ENCODE data around the gene CDH5. TPM values are rescaled to one million over a fixed set of nuclear protein-coding genes. Genes with fewer than 3 reads are reported as not detected.
"Not testable (repeated sequence)": the region's sequence is repeated elsewhere in the genome, so short reads cannot be mapped to it uniquely, and the experiment has no call there.

CDH5 gene
- total and polyA plus RNA-seq, 4 donors, result 5.5 to 21.9 (median 17.5) TPM

DNA sequence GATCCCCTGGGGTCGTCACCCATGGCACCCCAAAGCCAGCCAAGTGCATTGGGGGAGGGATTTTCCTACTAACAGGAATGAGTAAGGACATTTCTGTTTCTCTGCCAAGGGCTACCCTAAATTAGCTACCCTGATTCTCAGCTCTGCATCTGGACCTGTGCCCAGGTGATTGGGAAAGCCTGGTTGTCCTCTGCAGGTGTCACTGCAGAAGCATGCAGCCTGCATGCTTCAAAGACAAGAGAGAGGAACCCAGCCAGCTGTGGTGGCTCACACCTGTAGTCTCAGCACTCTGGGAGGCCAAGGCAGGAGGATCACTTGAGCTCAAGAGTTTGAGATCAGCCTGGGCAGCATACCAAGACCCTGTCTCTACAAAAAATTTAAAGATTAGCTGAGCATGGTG is 80.2 kb downstream of the CDH5 start:
- TF ChIP-seq HNF4A (conservative IDR thresholded peaks at IDR 0.05) (no peak), TAF1 (conservative IDR thresholded peaks at IDR 0.05) (no peak)
- TF ChIP-seq, protein P1, sequence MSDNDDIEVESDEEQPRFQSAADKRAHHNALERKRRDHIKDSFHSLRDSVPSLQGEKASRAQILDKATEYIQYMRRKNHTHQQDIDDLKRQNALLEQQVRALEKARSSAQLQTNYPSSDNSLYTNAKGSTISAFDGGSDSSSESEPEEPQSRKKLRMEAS (IDR thresholded peaks at IDR 0.05), result no peak
- Histone ChIP-seq H3K4me1 (ENCODE audit: control insufficient read depth in 4 of 4, insufficient read depth in 4 of 4, low read length in 3 of 4) (peaks cover 0 to 4% (median 0%) of the 10 kb centered on the region in 4 donors), H3K27me3 (ENCODE audit: control insufficient read depth in 4 of 4, insufficient read depth in 4 of 4, low read length in 3 of 4) (no peaks in the 10 kb centered on the region), H3K27ac (ENCODE audit: low read depth in 1 of 2, low read length in 2 of 2) (no peak overlapping the region), H3K4me3 (ENCODE audit: low read depth in 1 of 3, low read length in 3 of 3) (no peak overlapping the region), H3K9me3 (ENCODE audit: control insufficient read depth in 4 of 4, low read length in 3 of 4) (no peaks in the 10 kb centered on the region), H3K36me3 (ENCODE audit: control insufficient read depth in 4 of 4, insufficient read depth in 3 of 4, low read depth in 1 of 4, low read length in 3 of 4) (no peaks in the 10 kb centered on the region), H3K9ac (ENCODE audit: low read depth in 1 of 2, low read length in 2 of 2) (no peak overlapping the region)
- 88% methylated on average over 1 of the region's 1 CpG for whole genome bisulfite sequencing
- peak; percentile 34 for DNase-seq (ENCODE audit: low spot score)

DNA sequence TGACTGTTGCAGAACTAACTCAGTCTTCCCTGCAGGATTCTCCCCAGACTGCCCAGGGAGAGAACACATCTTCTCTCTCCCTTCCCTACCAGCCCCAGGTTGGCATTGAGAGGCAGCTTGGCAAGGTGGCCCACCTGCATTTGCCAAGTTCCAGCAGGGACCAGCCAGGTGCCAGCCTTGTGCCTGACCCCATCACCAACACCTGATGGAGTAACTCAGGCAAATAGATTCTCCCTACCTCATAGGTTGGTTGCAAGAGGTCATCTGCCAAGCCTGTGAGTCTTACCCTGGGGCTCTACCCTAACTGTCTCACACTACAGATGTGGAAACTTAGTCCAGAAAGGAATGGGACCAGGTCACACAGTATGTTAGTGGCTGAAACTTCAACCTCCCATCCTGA is 81.0 kb downstream of the CDH5 start:
- H3K9me3 ChIP-seq (ENCODE audit: control insufficient read depth in 4 of 4, low read length in 3 of 4), result no peaks in the 10 kb centered on the region
- H3K4me3 ChIP-seq (ENCODE audit: low read depth in 1 of 3, low read length in 3 of 3), result no peak overlapping the region
- peaks cover 0 to 4% (median 0%) of the 10 kb centered on the region in 4 donors for H3K4me1 ChIP-seq (ENCODE audit: control insufficient read depth in 4 of 4, insufficient read depth in 4 of 4, low read length in 3 of 4)
- H3K9ac ChIP-seq (ENCODE audit: low read depth in 1 of 2, low read length in 2 of 2), result no peak overlapping the region
- H3K36me3 ChIP-seq (ENCODE audit: control insufficient read depth in 4 of 4, insufficient read depth in 3 of 4, low read depth in 1 of 4, low read length in 3 of 4), result no peaks in the 10 kb centered on the region
- H3K27me3 ChIP-seq (ENCODE audit: control insufficient read depth in 4 of 4, insufficient read depth in 4 of 4, low read length in 3 of 4), result no peaks in the 10 kb centered on the region
- H3K27ac ChIP-seq (ENCODE audit: low read depth in 1 of 2, low read length in 2 of 2), result no peak overlapping the region
- DNase-seq (ENCODE audit: low spot score), result no peak
- TF ChIP-seq, protein P2, sequence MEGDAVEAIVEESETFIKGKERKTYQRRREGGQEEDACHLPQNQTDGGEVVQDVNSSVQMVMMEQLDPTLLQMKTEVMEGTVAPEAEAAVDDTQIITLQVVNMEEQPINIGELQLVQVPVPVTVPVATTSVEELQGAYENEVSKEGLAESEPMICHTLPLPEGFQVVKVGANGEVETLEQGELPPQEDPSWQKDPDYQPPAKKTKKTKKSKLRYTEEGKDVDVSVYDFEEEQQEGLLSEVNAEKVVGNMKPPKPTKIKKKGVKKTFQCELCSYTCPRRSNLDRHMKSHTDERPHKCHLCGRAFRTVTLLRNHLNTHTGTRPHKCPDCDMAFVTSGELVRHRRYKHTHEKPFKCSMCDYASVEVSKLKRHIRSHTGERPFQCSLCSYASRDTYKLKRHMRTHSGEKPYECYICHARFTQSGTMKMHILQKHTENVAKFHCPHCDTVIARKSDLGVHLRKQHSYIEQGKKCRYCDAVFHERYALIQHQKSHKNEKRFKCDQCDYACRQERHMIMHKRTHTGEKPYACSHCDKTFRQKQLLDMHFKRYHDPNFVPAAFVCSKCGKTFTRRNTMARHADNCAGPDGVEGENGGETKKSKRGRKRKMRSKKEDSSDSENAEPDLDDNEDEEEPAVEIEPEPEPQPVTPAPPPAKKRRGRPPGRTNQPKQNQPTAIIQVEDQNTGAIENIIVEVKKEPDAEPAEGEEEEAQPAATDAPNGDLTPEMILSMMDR (IDR thresholded peaks at IDR 0.05; ENCODE audit: low read depth, low read length, missing input control), result no peak
- TF ChIP-seq SP1 (IDR thresholded peaks at IDR 0.05) (no peak), EGR1 (IDR thresholded peaks at IDR 0.05; ENCODE audit: low read depth in 2 of 2) (no peak), FOXA2 (IDR thresholded peaks at IDR 0.05) (no peak), NR2F2 (IDR thresholded peaks at IDR 0.05) (no peak), FOXA1 (IDR thresholded peaks at IDR 0.05) (no peak)
- TF ChIP-seq, protein P1 (IDR thresholded peaks at IDR 0.05), result no peak

DNA sequence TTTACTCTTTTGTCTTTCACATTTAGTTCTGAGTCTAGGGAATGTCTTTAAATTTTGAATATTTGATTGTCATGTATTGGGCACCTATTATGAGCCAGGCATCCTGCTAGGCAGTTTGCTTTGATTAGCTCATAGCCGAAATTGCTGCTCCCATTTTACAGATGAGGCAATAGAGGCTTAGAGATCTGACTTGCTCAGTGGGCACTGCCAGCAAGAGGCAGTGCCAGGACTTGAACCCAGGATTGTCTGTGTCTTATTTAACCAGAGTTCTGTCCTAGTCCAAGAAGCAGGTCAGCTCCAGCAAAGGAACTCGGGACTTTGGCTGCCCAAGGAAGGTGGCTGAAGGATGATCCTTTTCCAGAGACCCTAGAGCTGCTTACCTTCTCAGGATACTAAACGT is 85.1 kb downstream of the CDH5 start:
- TF ChIP-seq EGR1 (IDR thresholded peaks at IDR 0.05; ENCODE audit: low read depth in 2 of 2) (no peak), SP1 (IDR thresholded peaks at IDR 0.05) (no peak)
- TF ChIP-seq, protein P1 (IDR thresholded peaks at IDR 0.05), result no peak
- WGBS, result 85% methylated on average over 3 of the region's 3 CpGs

DNA sequence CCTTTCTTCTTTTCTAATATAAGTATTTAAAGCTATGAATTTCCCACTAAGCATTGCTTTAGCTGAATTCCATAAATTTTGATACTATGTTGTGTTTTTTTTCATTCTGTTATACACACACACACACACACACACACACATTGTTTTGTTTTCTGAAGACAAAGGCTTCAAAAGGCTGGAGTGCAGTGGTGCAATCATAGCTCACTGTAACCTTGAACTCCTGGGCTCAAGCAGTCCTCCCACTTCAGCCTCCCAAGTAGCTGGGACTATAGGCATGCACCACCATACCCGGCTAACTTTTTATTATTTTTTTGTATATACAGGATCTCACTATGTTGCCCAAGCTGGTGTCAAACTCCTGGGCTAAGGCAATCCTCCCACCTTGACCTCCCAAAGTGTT is 86.7 kb downstream of the CDH5 start:
- H3K27me3 ChIP-seq (ENCODE audit: control insufficient read depth in 4 of 4, insufficient read depth in 4 of 4, low read length in 3 of 4); H3K4me1 ChIP-seq (ENCODE audit: control insufficient read depth in 4 of 4, insufficient read depth in 4 of 4, low read length in 3 of 4); H3K9me3 ChIP-seq (ENCODE audit: control insufficient read depth in 4 of 4, low read length in 3 of 4); H3K27ac ChIP-seq (ENCODE audit: low read depth in 1 of 2, low read length in 2 of 2); DNase-seq (ENCODE audit: low spot score); H3K4me3 ChIP-seq (ENCODE audit: low read depth in 1 of 3, low read length in 3 of 3); H3K36me3 ChIP-seq (ENCODE audit: control insufficient read depth in 4 of 4, insufficient read depth in 3 of 4, low read depth in 1 of 4, low read length in 3 of 4); H3K9ac ChIP-seq (ENCODE audit: low read depth in 1 of 2, low read length in 2 of 2): not testable (repeated sequence)
- 96% methylated on average over 1 of the region's 1 CpG for WGBS

More for the DNA sequence above, 85.1 kb downstream of the CDH5 start:
- Histone ChIP-seq H3K27ac (ENCODE audit: low read depth in 1 of 2, low read length in 2 of 2) (no peak overlapping the region), H3K9me3 (ENCODE audit: control insufficient read depth in 4 of 4, low read length in 3 of 4) (no peaks in the 10 kb centered on the region), H3K36me3 (ENCODE audit: control insufficient read depth in 4 of 4, insufficient read depth in 3 of 4, low read depth in 1 of 4, low read length in 3 of 4) (no peaks in the 10 kb centered on the region), H3K27me3 (ENCODE audit: control insufficient read depth in 4 of 4, insufficient read depth in 4 of 4, low read length in 3 of 4) (no peaks in the 10 kb centered on the region), H3K9ac (ENCODE audit: low read depth in 1 of 2, low read length in 2 of 2) (no peak overlapping the region), H3K4me1 (ENCODE audit: control insufficient read depth in 4 of 4, insufficient read depth in 4 of 4, low read length in 3 of 4) (peaks cover 0 to 8% (median 6%) of the 10 kb centered on the region in 4 donors), H3K4me3 (ENCODE audit: low read depth in 1 of 3, low read length in 3 of 3) (no peak overlapping the region)
- no peak for DNase-seq (ENCODE audit: low spot score)

Other genes starting within 250 kb of the CDH5 start
- under 1 TPM in 1 of 2 donors, not detected in 1; 0.25 TPM for gene BEAN1, start 60.6 kb downstream of the CDH5 start, total RNA-seq
- under 1 TPM; 0.22 to 0.99 TPM for gene BEAN1, start 60.6 kb downstream of the CDH5 start, polyA plus RNA-seq
- 10 to 100 TPM; 10.5 to 31.9 TPM for gene TK2, start 183.4 kb downstream of the CDH5 start, total RNA-seq
- 10 to 100 TPM; 19.5 to 22.5 TPM for gene TK2, start 183.4 kb downstream of the CDH5 start, polyA plus RNA-seq
- 10 to 100 TPM in 1 of 2 donors, 1 to 10 TPM in 1; 9.5 to 36.1 TPM for gene CKLF, start 185.9 kb downstream of the CDH5 start, total RNA-seq
- 10 to 100 TPM; 19.3 to 23.6 TPM for gene CKLF, start 185.9 kb downstream of the CDH5 start, polyA plus RNA-seq
- under 1 TPM; 0.33 to 0.84 TPM for gene CMTM1, start 199.7 kb downstream of the CDH5 start, total RNA-seq
- gene CMTM1, start 199.7 kb downstream of the CDH5 start, polyA plus RNA-seq, result under 1 TPM; 0.32 to 0.64 TPM
- gene CMTM2, start 212.8 kb downstream of the CDH5 start, total RNA-seq, result 1 to 10 TPM in 1 of 2 donors, under 1 TPM in 1; 0.50 to 1.1 TPM
- under 1 TPM; 0.57 to 0.67 TPM for gene CMTM2, start 212.8 kb downstream of the CDH5 start, polyA plus RNA-seq
- 10 to 100 TPM in 1 of 2 donors, 1 to 10 TPM in 1; 2.7 to 12.2 TPM for gene CMTM3, start 238.0 kb downstream of the CDH5 start, total RNA-seq
- 1 to 10 TPM; 1.6 to 6.5 TPM for gene CMTM3, start 238.0 kb downstream of the CDH5 start, polyA plus RNA-seq